ENCODE measurements around the gene ZNF282. TPM values are rescaled to one million over a fixed set of nuclear protein-coding genes. Genes with fewer than 3 reads are reported as not detected.
"Not testable (repeated sequence)": the region's sequence is repeated elsewhere in the genome, so short reads cannot be mapped to it uniquely, and the experiment has no call there.

Gene ZNF282
- total RNA-seq, 3 donors from 2014 or later, result 22.0 to 32.4 (median 28.1) TPM

- ATAC-seq (no peak), DNase-seq (no peak)
- peaks cover 12% of the 10 kb centered on the region for H3K4me1 ChIP-seq (ENCODE audit: low read depth)
Observed at GRCh38 chr7:149261316-149261828, 66.0 kb downstream of the ZNF282 start.

GRCh38 chr7:149261829-149262617 is 66.7 kb downstream of the ZNF282 start, which contains the start of gene ZNF783:
Gene ZNF783, plus strand, starts transcription at chr7:149262196. Its CDS starts 138 bp downstream, at chr7:149262334.
- TF ChIP-seq CTCF (IDR thresholded peaks at IDR 0.05), result peak; percentile 87
- peaks cover 12% of the 10 kb centered on the region for H3K4me1 ChIP-seq (ENCODE audit: low read depth)
- intact Hi-C loops (cut with DNase I, micrococcal nuclease), result no loop called here
- peak within 1 kb of the TSS; percentile 40 for H3K4me3 ChIP-seq
- peak; percentile 91 to 92 (median 91) for DNase-seq
- no peaks in the 10 kb centered on the region for H3K36me3 ChIP-seq (ENCODE audit: low read depth)
- peak; percentile 96 for ATAC-seq
- no peaks in the 10 kb centered on the region for H3K9me3 ChIP-seq

More at GRCh38 chr7:149261316-149261828, 66.0 kb downstream of the ZNF282 start:
- Histone ChIP-seq H3K36me3 (ENCODE audit: low read depth) (no peaks in the 10 kb centered on the region), H3K9me3 (no peaks in the 10 kb centered on the region), H3K4me3 (peak overlapping the region; percentile 40)
- intact Hi-C loops (cut with DNase I, micrococcal nuclease), result no loop called here
- TF ChIP-seq CTCF (IDR thresholded peaks at IDR 0.05), result no peak

GRCh38 chr7:149266451-149266850 is 71.1 kb downstream of the ZNF282 start:
- Histone ChIP-seq H3K36me3 (ENCODE audit: low read depth) (no peaks in the 10 kb centered on the region), H3K9me3 (no peaks in the 10 kb centered on the region), H3K4me3 (no peak overlapping the region), H3K4me1 (ENCODE audit: low read depth) (peaks cover 7% of the 10 kb centered on the region)
- no peak for TF ChIP-seq CTCF (IDR thresholded peaks at IDR 0.05)
- intact Hi-C loops (cut with DNase I, micrococcal nuclease), result no loop called here
- DNase-seq (no peak), ATAC-seq (no peak)

GRCh38 chr7:149267733-149268132 is 72.4 kb downstream of the ZNF282 start:
- ATAC-seq (no peak), DNase-seq (no peak)
- Histone ChIP-seq H3K36me3 (ENCODE audit: low read depth) (no peaks in the 10 kb centered on the region), H3K4me1 (ENCODE audit: low read depth) (peaks cover 3% of the 10 kb centered on the region), H3K4me3 (no peak overlapping the region), H3K9me3 (no peaks in the 10 kb centered on the region)
- intact Hi-C loops (cut with DNase I, micrococcal nuclease), result no loop called here
- TF ChIP-seq CTCF (IDR thresholded peaks at IDR 0.05), result no peak

GRCh38 chr7:149274424-149274823 is 79.1 kb downstream of the ZNF282 start:
- H3K36me3 ChIP-seq (ENCODE audit: low read depth); H3K4me3 ChIP-seq; ATAC-seq; H3K9me3 ChIP-seq; H3K4me1 ChIP-seq (ENCODE audit: low read depth); DNase-seq; intact Hi-C loops (cut with DNase I, micrococcal nuclease): not testable (repeated sequence)

Other genes starting within 250 kb of the ZNF282 start
- gene PDIA4, start 167.0 kb upstream of the ZNF282 start, total RNA-seq, result 100 to 1,000 TPM in 2 of 3 donors, 10 to 100 TPM in 1; 78.4 to 211 (median 109) TPM
- gene ZNF786, start 104.8 kb upstream of the ZNF282 start, total RNA-seq, result 1 to 10 TPM; 4.0 to 7.1 (median 5.0) TPM
- gene ZNF425, start 69.2 kb upstream of the ZNF282 start, total RNA-seq, result 1 to 10 TPM; 1.3 to 4.2 (median 1.4) TPM
- 10 to 100 TPM in 2 of 3 donors, 1 to 10 TPM in 1; 9.9 to 17.2 (median 10.9) TPM for gene ZNF398, start 48.1 kb upstream of the ZNF282 start, total RNA-seq
- gene ZNF212, start 44.1 kb downstream of the ZNF282 start, total RNA-seq, result 10 to 100 TPM in 2 of 3 donors, 1 to 10 TPM in 1; 9.7 to 12.8 (median 11.9) TPM
- gene ZNF783, start 66.7 kb downstream of the ZNF282 start, total RNA-seq, result 10 to 100 TPM in 2 of 3 donors, 1 to 10 TPM in 1; 9.2 to 18.2 (median 12.9) TPM

Measured in mucosa of descending colon (tissue), 3 donors.